H7 (cell line): ENCODE results near the gene ATF7. TPM values are rescaled to one million over a fixed set of nuclear protein-coding genes. Genes with fewer than 3 reads are reported as not detected.
A peak's percentile ranks its signal among the peaks of the same experiment; 100 is the strongest.
"Not testable (repeated sequence)": the region's sequence is repeated elsewhere in the genome, so short reads cannot be mapped to it uniquely, and the experiment has no call there.

Experiments used
- DNase-seq: peaks from one replicate; pipeline ENCODE4 v3.0.0; 2012
- H3K27me3 ChIP-seq: 2 replicates; pipeline ENCODE4 v1.6.0; 2011; ENCODE audit warnings: mild to moderate bottlenecking, low read length; ENCODE audit not compliant: control insufficient read depth, insufficient read depth
- H3K36me3 ChIP-seq: replicated peaks from 2 replicates; pipeline ENCODE4 v1.5.1; 2011; ENCODE audit warnings: low read length; ENCODE audit not compliant: control insufficient read depth, insufficient read depth
- H3K4me3 ChIP-seq: 2 replicates; pipeline ENCODE4 v1.5.1; 2011; ENCODE audit warnings: low read depth, mild to moderate bottlenecking, control low read depth, low read length, moderate library complexity; ENCODE audit not compliant: insufficient read depth
- total RNA-seq: library from RNA; depleted of rRNA; stranded (reverse); fragments of >200 nt; shearing (Covaris generic); gene quantifications from 2 replicates; pipeline ENCODE4 v1.2.3, GENCODE V29; 2014

Gene ATF7
- total RNA-seq, 1 experiment from 2014 or later: 7.1 TPM

GRCh38 chr12:53645165-53645564 lies 19.0 kb upstream of the ATF7 start:
- no peak for DNase-seq
- Histone ChIP-seq H3K36me3 (no peaks in the 10 kb centered on the region), H3K27me3 (no peaks in the 10 kb centered on the region), H3K4me3 (no peak overlapping the region)

- DNase-seq: no peak
- Histone ChIP-seq H3K27me3 (no peaks in the 10 kb centered on the region), H3K4me3 (no peak overlapping the region), H3K36me3 (no peaks in the 10 kb centered on the region)
Observed at GRCh38 chr12:53644133-53644532, 18.0 kb upstream of the ATF7 start.

- H3K4me3 ChIP-seq: no peak overlapping the region
Observed at GRCh38 chr12:53643232-53643979, 17.2 kb upstream of the ATF7 start.

GRCh38 chr12:53638057-53638456 lies 11.9 kb upstream of the ATF7 start:
- no peak for DNase-seq
- Histone ChIP-seq H3K4me3 (no peak overlapping the region), H3K27me3 (no peaks in the 10 kb centered on the region), H3K36me3 (no peaks in the 10 kb centered on the region)

More at GRCh38 chr12:53643232-53643979, 17.2 kb upstream of the ATF7 start:
- no peak for DNase-seq
- Histone ChIP-seq H3K27me3 (no peaks in the 10 kb centered on the region), H3K36me3 (no peaks in the 10 kb centered on the region)

GRCh38 chr12:53636641-53637040 lies 10.5 kb upstream of the ATF7 start:
- Histone ChIP-seq H3K27me3 (no peaks in the 10 kb centered on the region), H3K36me3 (no peaks in the 10 kb centered on the region), H3K4me3 (no peak overlapping the region)
- DNase-seq: no peak

- not testable (repeated sequence) for DNase-seq, H3K27me3 ChIP-seq, H3K4me3 ChIP-seq, H3K36me3 ChIP-seq
Observed at GRCh38 chr12:53635708-53636107, 9.5 kb upstream of the ATF7 start.

- H3K27me3 ChIP-seq: no peaks in the 10 kb centered on the region
- no peak overlapping the region for H3K4me3 ChIP-seq
- DNase-seq: no peak
- no peaks in the 10 kb centered on the region for H3K36me3 ChIP-seq
Observed at GRCh38 chr12:53631721-53632120, 5.5 kb upstream of the ATF7 start.

GRCh38 chr12:53627919-53628318 lies 1.7 kb upstream of the ATF7 start:
- no peaks in the 10 kb centered on the region for H3K27me3 ChIP-seq
- no peak overlapping the region for H3K4me3 ChIP-seq
- no peak for DNase-seq
- no peaks in the 10 kb centered on the region for H3K36me3 ChIP-seq

GRCh38 chr12:53626702-53627169 lies 554 bp upstream of the ATF7 start:
- Histone ChIP-seq H3K36me3 (no peaks in the 10 kb centered on the region), H3K4me3 (peak overlapping the region; percentile 75), H3K27me3 (no peaks in the 10 kb centered on the region)
- no peak for DNase-seq

GRCh38 chr12:53625373-53625945 lies 723 bp downstream of the ATF7 start:
- H3K4me3 ChIP-seq: peak overlapping the region; percentile 75

GRCh38 chr12:53624956-53625355 lies 1.2 kb downstream of the ATF7 start:
- DNase-seq: no peak
- Histone ChIP-seq H3K36me3 (no peaks in the 10 kb centered on the region), H3K4me3 (peak overlapping the region; percentile 75), H3K27me3 (no peaks in the 10 kb centered on the region)

More at GRCh38 chr12:53625373-53625945, 723 bp downstream of the ATF7 start:
- Histone ChIP-seq H3K27me3 (no peaks in the 10 kb centered on the region), H3K36me3 (no peaks in the 10 kb centered on the region)
- no peak for DNase-seq

- Histone ChIP-seq H3K36me3 (no peaks in the 10 kb centered on the region), H3K4me3 (no peak overlapping the region), H3K27me3 (no peaks in the 10 kb centered on the region)
- DNase-seq: no peak
Observed at GRCh38 chr12:53624458-53624857, 1.7 kb downstream of the ATF7 start.

- Histone ChIP-seq H3K27me3 (no peaks in the 10 kb centered on the region), H3K36me3 (no peaks in the 10 kb centered on the region), H3K4me3 (no peak overlapping the region)
- DNase-seq: peak; percentile 16
Observed at GRCh38 chr12:53623548-53624385, 2.4 kb downstream of the ATF7 start.

- Histone ChIP-seq H3K4me3 (no peak overlapping the region), H3K27me3 (no peaks in the 10 kb centered on the region), H3K36me3 (no peaks in the 10 kb centered on the region)
- no peak for DNase-seq
Observed at GRCh38 chr12:53622724-53623123, 3.5 kb downstream of the ATF7 start.

- no peaks in the 10 kb centered on the region for H3K27me3 ChIP-seq
- no peak overlapping the region for H3K4me3 ChIP-seq
- DNase-seq: no peak
- no peaks in the 10 kb centered on the region for H3K36me3 ChIP-seq
Observed at GRCh38 chr12:53618275-53618674, 7.9 kb downstream of the ATF7 start.
